NCI-H2081 treated with DMSO at 0.1 percent for 48 hours (cell line): Measurements from ENCODE around the gene BSG.
"Not testable (repeated sequence)": the region's sequence is repeated elsewhere in the genome, so short reads cannot be mapped to it uniquely, and the experiment has no call there.

Experiments used
- DNase-seq: peaks from one replicate; lab custom pipeline; 2025; lab: John Stamatoyannopoulos, UW

BSG gene

DNA sequence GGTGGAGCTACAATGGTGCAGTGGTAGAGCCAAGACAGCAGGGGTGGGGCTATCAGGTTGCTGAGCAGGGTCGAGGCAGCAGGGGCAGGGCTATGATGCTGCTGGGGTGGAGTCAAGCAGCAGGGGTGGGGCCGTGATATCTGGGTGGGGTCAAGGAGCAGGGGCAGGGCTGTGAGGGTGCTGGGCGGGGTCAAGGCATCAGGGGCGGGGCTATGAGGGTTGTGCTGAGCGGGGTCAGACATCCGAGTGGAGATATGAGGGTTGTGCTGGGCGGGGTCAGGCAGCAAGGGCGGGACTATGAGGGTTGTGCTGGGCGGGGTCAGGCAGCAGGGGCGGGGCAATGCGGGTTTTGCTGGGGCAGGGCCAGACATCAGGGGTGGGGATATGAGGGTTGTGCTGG is 32.0 kb downstream of the BSG start:
- no peak for DNase-seq

DNA sequence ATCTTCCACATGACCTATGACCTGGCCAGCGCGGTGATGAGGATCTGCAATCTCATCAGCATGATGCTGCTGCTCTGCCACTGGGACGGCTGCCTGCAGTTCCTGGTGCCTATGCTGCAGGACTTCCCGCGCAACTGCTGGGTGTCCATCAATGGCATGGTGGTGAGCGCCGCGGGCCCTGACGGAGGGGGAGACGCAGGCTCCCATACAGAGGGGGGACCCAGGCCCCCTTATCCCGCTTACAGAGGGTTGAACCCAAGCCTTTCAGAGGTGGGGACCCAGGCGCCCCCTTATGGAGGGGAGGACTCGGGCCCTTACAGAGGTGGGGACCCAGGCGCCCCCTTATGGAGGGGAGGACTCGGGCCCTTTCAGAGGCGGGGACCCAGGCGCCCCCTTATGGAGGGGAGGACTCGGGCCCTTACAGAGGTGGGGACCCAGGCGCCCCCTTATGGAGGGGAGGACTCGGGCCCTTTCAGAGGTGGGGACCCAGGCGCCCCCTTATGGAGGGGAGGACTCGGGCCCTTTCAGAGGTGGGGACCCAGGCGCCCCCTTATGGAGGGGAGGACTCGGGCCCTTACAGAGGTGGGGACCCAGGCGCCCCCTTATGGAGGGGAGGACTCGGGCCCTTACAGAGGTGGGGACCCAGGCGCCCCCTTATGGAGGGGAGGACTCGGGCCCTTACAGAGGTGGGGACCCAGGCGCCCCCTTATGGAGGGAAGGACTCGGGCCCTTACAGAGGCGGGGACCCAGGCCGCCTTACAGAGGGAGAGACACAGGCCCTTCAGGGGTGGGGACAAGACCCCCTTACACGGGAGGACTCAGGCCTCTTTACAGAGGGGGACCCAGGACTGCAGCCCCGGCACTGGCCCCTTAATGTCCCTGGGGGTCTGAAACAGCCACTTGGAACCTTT is 32.9 kb downstream of the BSG start:
- not testable (repeated sequence) for DNase-seq

DNA sequence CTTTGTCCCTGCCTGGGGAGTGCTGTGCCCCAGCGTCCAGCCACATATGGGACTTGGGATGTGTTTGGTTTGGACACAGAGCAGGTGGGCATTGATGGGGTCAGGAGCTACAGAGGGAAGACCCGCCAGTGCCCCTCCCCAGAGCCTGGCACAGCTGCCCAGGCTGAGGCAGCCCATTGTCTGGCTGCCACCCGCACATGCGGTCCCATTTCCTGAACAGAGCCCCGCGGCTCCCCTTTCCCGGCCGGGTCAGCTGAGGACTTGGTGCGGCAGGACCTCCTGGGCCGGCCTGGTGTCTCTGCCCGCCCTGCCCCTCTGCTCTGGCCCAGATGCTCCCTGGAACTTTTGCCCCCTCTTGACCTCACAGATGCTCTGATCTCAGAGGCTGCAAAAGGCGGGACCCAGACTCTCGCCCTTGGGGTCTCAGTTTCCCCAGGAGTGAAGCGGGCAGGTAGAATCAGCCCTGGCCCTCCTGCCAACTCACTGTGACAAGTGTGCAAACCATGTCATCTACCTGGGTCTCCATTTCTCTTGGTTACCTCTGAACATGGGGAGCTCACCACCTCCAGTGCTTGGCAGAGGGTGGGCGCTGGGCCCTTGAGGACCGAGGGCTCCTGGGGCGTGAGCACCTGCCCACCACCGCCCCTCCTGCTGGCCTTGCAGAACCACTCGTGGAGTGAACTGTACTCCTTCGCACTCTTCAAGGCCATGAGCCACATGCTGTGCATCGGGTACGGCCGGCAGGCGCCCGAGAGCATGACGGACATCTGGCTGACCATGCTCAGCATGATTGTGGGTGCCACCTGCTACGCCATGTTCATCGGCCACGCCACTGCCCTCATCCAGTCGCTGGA is 35.1 kb downstream of the BSG start:
- DNase-seq = no peak

DNA sequence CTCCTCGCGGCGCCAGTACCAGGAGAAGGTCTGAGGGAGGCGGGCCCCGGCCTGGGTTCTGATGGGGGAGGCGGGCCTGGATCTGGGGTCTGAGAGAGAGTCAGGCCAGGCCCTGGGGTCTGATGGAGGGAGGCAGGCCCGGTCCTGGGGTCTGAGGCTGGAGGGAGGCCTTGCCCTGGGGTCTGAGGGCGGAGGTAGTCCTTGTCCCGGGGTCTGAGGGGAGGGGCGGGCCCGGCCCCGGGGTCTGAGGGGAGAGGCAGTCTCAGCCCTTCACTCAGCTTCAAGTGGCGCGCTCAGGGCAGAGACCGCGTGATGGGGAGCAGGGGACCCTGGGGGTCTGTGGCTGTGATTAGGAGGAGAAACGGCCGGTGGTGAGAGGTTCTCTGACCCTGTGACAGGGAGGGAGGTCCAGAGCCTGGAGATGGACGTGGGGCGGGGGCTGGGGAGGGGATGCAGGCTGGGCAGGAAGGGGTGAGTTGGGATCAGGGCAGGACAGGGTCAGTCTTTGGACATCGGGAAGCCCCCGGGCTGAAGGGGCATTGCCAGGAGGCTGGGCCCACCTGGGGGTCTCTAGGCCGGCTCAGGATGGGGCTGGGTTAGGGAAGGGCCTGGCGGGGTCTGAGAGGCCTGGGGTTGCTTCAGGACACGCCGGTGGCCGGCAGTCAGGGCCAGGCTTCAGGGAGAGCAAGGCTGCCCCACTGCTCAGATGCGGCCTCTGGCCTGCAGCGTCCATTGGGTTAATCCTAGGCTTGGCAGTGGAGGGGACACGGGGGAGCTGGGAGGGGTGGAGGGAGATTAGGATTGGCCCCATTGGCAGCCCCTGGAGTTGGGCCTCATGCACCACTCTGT is 36.0 kb downstream of the BSG start:
- no peak for DNase-seq

DNA sequence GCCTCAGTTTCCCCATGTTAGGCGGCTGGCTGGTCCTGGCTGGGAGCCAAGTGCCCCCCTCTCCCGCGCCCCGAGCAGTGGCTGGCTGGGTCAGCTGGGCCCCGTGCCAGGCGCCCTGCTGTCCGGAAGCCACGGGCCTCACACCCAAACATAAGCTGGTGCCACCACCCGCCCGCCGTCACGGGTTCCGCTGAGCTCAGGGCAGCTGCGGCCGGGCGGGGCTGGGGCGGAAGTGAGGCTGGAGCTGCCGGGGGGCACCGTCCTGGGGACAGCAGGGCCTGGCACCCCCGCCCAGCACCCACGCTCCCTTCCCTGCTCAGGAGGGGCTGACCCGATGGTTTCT is 36.6 kb downstream of the BSG start:
- no peak for DNase-seq

DNA sequence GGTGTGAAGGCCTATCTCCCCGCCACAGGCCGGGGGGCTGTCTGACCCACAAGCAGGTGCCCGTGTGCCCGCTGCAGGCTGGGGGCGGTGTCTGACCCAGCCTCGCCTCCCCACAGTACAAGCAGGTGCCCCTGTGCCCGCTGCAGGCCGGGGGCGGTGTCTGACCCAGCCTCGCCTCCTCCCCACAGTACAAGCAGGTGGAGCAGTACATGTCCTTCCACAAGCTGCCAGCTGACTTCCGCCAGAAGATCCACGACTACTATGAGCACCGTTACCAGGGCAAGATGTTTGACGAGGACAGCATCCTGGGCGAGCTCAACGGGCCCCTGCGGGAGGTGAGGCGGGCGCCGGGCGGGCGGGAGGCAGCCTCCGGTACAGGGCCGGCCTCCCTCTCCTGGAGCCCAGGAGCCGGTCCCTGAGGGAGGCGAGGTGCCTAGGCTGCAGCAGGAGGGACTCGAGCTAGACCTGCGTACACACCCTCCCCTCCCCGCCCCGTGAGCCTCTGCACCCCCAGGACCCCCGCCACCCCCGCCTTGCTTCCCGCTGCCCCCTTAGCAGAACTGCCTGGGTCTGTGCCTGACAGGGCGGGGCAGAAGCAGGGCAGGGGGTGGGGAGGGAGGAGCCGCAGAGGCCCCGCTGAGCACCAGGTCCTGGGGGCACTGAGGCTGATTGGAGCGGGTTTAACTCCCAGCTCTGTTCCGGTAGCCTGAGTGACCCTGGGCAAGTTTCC is 37.8 kb downstream of the BSG start:
- no peak for DNase-seq

DNA sequence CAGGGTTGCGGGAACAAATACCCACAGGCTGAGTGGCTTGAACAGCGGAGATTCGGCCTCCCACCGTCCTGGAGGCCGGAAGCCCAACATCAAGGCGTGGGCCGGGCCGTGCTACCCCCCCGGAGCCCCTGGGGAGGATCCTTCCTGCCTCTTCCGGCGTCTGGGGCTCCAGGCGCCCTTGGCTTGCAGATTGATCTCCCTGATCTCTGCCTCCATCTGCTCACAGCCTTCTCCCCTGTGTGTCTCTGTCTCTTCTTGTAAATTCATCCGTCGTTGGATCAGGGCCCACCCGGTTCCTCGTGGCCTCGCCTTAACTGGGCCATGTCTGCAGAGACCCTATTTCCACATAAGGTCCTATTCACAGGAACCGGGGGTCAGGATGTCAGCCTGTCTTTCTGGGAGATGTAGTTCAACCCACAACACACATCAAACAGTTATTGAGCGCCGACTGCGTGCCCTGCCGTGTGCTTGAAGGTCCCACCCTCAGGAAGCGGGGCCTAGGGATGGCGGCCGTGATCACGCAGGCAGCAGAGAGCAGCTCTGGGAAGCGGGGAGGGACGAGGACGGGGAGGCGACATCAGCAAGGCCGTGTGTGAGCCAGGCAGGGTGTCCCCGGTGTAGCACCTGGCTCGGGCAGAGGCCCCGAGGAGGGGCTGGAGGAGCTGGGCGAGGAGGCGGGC is 38.5 kb downstream of the BSG start:
- no peak for DNase-seq

- no peak for DNase-seq
Observed at GRCh38 chr19:611481-611868, 39.1 kb downstream of the BSG start.

DNA sequence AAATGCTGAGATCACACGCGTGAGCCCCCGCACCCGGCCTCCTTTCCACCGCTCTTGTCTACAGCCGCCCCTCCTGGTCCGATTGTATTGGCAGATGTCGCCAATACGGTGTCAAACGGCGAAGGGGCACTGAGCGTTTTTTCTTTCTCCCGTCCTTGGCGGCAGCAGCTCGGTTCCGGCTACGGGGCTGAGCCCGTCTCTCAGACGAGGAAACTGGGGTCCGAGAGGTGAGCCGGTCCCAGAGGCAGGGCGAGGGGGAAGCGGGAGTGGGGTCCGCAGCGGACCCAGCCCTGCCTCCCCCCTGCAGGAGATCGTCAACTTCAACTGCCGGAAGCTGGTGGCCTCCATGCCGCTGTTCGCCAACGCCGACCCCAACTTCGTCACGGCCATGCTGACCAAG is 40.5 kb downstream of the BSG start:
- no peak for DNase-seq

DNA sequence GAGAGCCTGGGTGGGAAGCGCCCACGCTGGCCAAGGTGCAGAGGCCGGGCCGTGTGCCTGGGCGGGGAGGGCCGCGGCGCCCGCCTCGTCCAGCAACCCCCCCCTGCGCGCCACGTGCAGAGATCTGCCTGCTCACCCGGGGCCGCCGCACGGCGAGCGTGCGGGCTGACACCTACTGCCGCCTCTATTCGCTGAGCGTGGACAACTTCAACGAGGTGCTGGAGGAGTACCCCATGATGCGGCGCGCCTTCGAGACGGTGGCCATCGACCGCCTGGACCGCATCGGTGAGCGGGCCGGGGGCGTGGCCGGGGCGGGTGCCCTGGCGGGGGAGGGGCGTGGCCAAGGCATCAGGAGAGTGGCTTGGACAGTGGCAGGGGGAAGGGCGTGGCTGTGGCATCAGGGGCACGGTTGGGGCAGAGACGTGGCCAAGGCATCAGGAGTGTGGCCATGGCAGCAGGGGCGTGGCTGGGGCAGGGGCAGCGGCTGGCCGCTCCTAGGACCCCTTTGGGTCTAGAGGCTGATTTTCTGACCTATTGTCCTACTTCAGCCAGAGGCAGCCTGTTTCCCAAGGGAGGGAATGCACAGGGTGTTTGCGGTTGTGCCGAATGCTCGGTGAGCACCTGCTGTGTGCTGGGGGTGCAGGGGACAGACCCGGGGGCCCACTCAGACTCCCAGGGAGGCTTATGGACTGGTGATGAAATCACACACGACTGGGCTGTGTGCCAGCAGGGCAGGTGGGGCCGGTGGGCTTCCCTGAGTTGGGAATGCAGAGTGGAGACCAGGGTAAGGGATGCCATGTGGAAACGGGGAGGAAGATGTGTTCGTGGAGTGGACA is 41.6 kb downstream of the BSG start:
- no peak for DNase-seq

DNA sequence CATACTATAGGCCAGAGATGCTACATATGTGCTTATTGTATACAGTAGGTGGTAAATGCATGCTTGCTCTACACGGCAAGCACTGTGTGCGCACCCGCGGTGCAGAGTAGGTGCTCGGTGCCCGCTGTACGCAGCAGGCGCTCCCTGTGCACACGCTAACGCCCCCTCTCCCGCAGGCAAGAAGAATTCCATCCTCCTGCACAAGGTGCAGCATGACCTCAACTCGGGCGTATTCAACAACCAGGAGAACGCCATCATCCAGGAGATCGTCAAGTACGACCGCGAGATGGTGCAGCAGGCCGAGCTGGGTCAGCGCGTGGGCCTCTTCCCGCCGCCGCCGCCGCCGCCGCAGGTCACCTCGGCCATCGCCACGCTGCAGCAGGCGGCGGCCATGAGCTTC is 43.2 kb downstream of the BSG start:
- DNase-seq = no peak

DNA sequence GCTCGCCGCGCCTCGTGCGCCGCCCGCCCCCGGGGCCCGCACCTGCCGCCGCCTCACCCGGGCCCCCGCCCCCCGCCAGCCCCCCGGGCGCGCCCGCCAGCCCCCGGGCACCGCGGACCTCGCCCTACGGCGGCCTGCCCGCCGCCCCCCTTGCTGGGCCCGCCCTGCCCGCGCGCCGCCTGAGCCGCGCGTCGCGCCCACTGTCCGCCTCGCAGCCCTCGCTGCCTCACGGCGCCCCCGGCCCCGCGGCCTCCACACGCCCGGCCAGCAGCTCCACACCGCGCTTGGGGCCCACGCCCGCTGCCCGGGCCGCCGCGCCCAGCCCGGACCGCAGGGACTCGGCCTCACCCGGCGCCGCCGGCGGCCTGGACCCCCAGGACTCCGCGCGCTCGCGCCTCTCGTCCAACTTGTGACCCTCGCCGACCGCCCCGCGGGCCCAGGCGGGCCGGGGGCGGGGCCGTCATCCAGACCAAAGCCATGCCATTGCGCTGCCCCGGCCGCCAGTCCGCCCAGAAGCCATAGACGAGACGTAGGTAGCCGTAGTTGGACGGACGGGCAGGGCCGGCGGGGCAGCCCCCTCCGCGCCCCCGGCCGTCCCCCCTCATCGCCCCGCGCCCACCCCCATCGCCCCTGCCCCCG is 43.8 kb downstream of the BSG start:
- no peak for DNase-seq

DNA sequence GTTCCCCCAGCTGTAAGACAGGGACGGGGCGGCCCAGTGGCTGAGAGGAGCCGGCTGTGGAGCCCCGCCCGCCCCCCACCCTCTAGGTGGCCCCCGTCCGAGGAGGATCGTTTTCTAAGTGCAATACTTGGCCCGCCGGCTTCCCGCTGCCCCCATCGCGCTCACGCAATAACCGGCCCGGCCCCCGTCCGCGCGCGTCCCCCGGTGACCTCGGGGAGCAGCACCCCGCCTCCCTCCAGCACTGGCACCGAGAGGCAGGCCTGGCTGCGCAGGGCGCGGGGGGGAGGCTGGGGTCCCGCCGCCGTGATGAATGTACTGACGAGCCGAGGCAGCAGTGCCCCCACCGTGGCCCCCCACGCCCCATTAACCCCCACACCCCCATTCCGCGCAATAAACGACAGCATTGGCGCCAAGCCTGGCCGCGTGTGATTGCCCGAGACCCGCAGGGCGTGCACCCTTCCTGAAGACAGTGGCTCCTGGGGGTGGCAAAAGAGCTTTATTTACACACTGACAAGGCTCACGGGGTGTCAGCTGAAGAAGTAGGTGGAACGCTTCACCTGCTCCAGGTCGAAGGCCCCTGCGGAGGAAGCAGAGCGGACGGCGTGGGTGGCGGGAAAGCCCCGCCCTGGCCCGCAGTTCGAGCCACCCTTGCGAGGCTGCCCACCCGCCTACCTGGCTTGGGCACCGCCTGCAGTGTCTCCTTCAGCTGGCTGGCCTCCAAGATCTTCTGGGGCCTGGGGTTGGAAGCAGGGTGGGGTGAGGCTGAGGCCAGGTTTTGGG is 44.5 kb downstream of the BSG start:
- DNase-seq = no peak

DNA sequence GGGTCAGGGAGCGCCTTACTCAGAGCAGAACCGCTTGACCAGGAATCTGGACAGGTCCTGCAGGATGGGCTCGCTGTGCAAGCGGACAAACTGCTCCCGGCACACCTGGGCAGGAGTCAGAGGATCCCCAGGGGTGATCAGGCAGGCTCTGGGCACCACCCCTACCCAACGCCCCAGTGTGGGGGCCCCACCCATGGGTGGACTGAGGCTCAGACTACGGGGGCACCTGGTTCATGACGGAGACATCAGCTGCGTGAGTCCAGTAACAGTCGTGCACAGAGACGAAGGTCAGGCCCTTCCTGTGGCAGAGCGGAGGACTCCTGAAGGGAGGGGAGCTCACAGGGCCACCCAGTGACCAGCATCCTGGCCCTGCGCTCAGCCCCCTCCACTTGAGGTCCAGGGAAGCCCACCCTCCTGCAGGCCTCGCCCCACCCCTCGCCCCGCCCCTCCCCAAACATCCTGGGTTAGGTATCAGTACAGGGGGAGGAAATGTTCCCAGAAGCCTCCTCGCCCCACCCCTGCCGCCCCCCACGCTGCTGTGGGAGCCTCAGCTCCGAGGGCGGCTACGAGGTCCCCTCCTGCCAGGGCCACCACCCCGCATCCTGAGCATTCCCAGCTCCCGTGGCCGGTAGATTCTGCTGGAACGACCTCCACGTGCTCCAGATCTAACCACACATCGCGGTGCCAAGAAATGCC is 45.3 kb downstream of the BSG start:
- no peak for DNase-seq

DNA sequence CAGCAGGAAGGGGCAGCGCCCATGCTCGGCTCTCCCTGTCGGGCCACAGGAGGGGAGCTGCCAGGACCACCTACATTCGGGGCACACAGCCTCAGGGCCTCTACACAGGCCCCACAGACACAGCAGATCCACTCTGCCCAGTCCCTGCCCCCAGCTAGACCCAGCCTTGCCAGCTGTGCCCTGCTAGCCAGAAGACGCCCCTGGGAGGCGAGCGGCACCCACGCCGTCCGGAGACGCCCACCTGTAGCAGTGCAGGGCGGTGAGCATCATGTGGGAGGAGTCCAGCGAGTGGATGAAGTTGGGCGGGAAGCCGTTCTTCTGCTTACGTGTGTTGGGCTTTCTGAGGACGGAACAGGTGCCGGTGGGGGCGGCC is 45.8 kb downstream of the BSG start:
- no peak for DNase-seq

DNA sequence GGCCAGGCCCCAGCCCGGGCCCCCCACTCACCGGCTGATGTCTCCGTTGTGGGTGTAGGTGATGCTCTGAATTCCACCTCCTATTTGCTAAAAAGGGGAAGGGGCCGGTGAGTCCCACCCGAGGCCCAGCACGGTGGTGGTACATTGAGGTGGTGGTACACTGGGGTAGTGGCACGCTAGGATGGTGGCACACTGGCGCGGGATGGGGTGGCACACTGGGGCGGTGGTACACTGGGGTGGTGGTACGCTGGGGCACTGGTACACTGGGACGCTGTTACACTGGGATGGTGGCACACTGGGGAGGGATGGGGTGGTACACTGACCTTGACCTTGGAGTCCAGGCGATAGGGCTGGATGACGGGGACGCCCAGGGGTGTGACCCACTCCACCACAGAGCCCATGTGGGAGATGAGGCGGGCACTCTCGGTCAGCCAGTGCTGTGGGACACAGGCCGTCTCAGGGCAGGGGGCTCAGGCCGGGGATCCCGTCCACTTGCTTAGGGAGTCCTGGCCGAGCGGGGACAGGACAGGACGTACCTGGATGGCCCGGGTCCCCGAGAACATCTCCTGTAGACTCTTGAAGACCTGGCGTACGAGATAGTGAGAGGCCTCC is 46.4 kb downstream of the BSG start:
- no peak for DNase-seq

DNA sequence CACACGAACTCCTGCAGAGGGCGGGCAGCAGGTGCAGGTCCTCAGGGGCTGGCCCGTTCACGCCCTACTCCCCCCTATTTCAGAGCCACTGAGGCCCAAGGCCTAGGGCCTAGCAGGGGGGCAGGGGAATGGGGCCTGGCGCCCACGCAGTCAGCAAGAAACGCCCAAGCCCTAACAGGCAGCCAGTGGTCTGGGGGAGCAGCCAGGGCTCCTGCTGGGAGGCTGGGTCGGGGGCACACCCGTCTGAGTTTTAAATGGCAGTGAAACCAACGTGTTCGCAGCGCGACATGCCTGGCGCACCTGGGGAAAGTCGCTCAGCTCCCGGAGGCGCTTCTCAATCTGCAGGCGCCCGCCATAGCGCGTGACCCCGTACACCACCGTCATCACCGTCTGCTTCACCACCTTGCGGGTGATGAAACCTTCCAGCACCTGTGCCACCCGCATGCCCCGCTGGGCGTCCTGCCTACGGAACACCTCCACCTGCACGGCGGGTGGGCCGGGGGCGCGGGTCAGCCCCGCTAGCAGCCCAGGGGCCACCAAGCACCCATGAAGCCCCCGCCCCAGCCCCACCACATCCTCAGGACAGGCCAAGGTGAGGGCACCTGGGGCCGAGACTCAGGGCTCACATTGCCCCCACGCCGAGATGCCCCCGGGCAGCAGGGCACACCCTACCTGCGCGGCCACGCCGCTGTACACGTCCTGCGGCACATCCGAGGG is 47.0 kb downstream of the BSG start:
- DNase-seq = no peak
